Uterus (tissue), 4 donors: Measurements from ENCODE around the gene PLCL2. TPM values are rescaled to one million over a fixed set of nuclear protein-coding genes. Genes with fewer than 3 reads are reported as not detected.

Source experiments
- DNase-seq, 2 donors: peaks; one replicate each; pipeline ENCODE4 v3.0.0-alpha.2; 2019 to 2020
- H3K27ac ChIP-seq, 2 donors: fragments of 200-600 bp; sonication (generic); 1 replicate in 1 of 2; 2 replicates in 1 of 2; pipeline ENCODE4 v1.5.1; 2016 to 2018
- H3K27me3 ChIP-seq, 2 donors: fragments of 200-600 bp; sonication (generic); one replicate each; pipeline ENCODE4 v1.5.1; 2018 to 2019; ENCODE audit warnings: control low read depth in 1 of 2
- H3K36me3 ChIP-seq, 2 donors: fragments of 200-600 bp; sonication (generic); one replicate each; pipeline ENCODE4 v1.5.1; 2019; ENCODE audit warnings: control low read depth in 1 of 2
- H3K4me1 ChIP-seq, 2 donors: fragments of 200-600 bp; sonication (generic); one replicate each; pipeline ENCODE4 v1.5.1; 2018 to 2019; ENCODE audit warnings: control low read depth in 1 of 2
- H3K4me3 ChIP-seq, 2 donors: fragments of 200-600 bp; sonication (generic); 1 replicate in 1 of 2; 2 replicates in 1 of 2; pipeline ENCODE4 v1.5.1; 2018 to 2019; ENCODE audit warnings: mild to moderate bottlenecking in 1 of 2
- H3K9me3 ChIP-seq, 2 donors: fragments of 200-600 bp; sonication (generic); one replicate each; pipeline ENCODE4 v1.5.1; 2019; ENCODE audit warnings: control low read depth in 1 of 2
- CTCF ChIP-seq, 4 experiments: fragments of 200-600 bp in 2 of 4; fragments of 450-650 bp in 2 of 4; sonication (generic) in 2 of 4; IDR thresholded peaks; one replicate each; pipeline ENCODE4 v1.5.1; 2016 to 2019; ENCODE audit warnings: antibody characterized with exemption in 4 of 4, mild to moderate bottlenecking in 2 of 4, moderate library complexity in 1 of 4
- POLR2A ChIP-seq, 2 donors: fragments of 450-650 bp; IDR thresholded peaks; one replicate each; pipeline ENCODE4 v1.6.1; 2016; ENCODE audit warnings: antibody characterized with exemption in 2 of 2, mild to moderate bottlenecking in 1 of 2, moderate library complexity in 1 of 2
- intact Hi-C: fragments of 100-400 bp; cut with DNase I; formaldehyde crosslinking; loops from one replicate; pipeline ENCODE4 v1.15.1; 2023; ENCODE audit warnings: low total_unique reads
- total RNA-seq, 4 donors: library from RNA; depleted of rRNA in 3 of 4; stranded (reverse); fragments of >200 nt in 3 of 4; gene quantifications; one replicate each; pipeline versions ENCODE4 v1.1.0 to v1.2.4, GENCODE V29; 2014 to 2023
- donor health status: DM: yes; HTN: yes; CAD: no.

The PLCL2 gene
- total RNA-seq, 4 donors from 2014 or later: 9.7 to 63.0 (median 19.5) TPM

- Histone ChIP-seq H3K36me3 (no peaks in the 10 kb centered on the region), H3K4me1 (no peaks in the 10 kb centered on the region), H3K27me3 (no peaks in the 10 kb centered on the region), H3K27ac (no peak overlapping the region), H3K9me3 (no peaks in the 10 kb centered on the region), H3K4me3 (no peak overlapping the region)
- TF ChIP-seq POLR2A (IDR thresholded peaks at IDR 0.05) (no peak), CTCF (IDR thresholded peaks at IDR 0.05) (no peak)
- intact Hi-C loops: no loop called here
- no peak for DNase-seq
Measured at GRCh38 chr3:17077606-17078005, 192.9 kb downstream of the PLCL2 start.

DNA sequence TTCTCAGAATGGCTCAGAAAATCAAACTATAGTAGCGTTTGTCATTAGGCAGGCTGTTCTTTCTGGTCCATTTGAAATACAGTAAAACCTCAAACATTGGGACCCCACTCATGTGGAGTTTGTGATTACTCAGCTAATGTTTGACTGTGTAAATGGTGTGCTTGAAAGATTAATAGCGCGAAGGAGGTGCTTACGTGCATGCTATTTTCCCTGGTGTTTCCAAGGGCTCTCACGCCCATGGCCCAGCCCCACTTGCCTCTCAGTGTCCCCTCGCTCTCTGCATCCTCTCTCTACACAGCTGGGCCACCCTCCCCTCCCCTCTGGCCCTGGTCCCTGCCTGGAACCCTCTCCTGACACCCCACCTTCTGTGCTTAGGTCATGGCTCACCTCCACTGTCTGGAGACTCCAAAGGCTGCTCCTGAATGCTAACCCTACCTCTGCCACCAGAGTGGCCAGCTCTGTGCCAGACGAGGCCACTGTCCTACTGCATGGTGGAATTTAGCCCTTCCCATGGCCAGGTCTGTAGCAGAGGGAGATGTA is 194.2 kb downstream of the PLCL2 start:
- Histone ChIP-seq H3K27ac (no peak overlapping the region), H3K36me3 (no peaks in the 10 kb centered on the region), H3K4me3 (no peak overlapping the region), H3K9me3 (no peaks in the 10 kb centered on the region), H3K4me1 (no peaks in the 10 kb centered on the region), H3K27me3 (no peaks in the 10 kb centered on the region)
- TF ChIP-seq CTCF (IDR thresholded peaks at IDR 0.05) (no peak), POLR2A (IDR thresholded peaks at IDR 0.05) (no peak)
- intact Hi-C loops: no loop called here
- no peak for DNase-seq

DNA sequence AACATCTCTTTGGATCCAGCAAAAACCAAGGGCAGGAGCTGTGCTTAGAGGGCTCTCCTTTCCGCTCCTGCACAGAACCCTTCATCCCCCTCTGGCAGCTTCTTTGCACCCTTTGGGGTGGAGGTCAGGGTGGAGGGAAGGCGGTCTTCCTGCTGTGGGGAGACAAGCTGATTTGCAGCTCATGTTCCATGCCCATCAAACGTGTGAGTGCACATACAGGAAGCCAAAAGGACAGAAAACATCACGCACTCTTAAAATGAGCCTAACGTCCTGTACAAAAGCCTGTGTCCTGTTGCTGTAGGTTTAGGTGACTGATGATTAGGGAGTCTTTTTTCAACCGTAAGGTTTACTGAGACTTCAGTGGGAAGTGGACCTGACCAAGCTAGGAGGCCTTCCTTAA is 195.2 kb downstream of the PLCL2 start:
- no peaks in the 10 kb centered on the region for H3K27me3 ChIP-seq
- H3K27ac ChIP-seq: no peak overlapping the region
- no peaks in the 10 kb centered on the region for H3K36me3 ChIP-seq
- no peak for DNase-seq
- H3K9me3 ChIP-seq: no peaks in the 10 kb centered on the region
- no peak overlapping the region for H3K4me3 ChIP-seq
- TF ChIP-seq POLR2A (IDR thresholded peaks at IDR 0.05): no peak
- intact Hi-C loops: no loop called here
- H3K4me1 ChIP-seq: no peaks in the 10 kb centered on the region

- Histone ChIP-seq H3K4me3 (no peak overlapping the region), H3K27ac (no peak overlapping the region), H3K4me1 (no peaks in the 10 kb centered on the region), H3K36me3 (no peaks in the 10 kb centered on the region), H3K27me3 (no peaks in the 10 kb centered on the region), H3K9me3 (no peaks in the 10 kb centered on the region)
- intact Hi-C loops: no loop called here
- TF ChIP-seq POLR2A (IDR thresholded peaks at IDR 0.05) (no peak), CTCF (IDR thresholded peaks at IDR 0.05) (no peak)
- no peak for DNase-seq
Measured at GRCh38 chr3:17081520-17081919, 196.8 kb downstream of the PLCL2 start.

DNA sequence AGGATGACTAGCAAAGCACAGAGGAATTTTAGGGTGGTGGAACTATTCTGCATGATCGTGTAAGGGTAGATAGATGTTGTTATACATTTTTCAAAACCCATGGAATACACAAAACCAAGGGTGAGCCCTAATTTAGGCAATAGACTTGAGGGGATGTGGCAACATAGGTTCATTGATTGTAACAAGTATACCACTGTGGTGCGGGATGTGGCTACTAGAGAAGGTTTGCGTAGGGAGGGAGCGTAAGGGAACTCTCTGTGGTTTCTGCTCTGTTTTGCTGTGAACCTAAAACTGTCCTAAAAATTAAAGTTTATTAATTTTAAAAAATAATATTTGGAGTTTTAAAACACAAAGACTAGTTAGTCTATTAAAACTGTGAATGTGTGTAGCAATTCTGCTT is 202.8 kb downstream of the PLCL2 start:
- no peaks in the 10 kb centered on the region for H3K36me3 ChIP-seq
- DNase-seq: no peak
- H3K4me1 ChIP-seq: peaks cover 0 to 5% of the 10 kb centered on the region in 2 donors
- H3K27ac ChIP-seq: no peak overlapping the region
- H3K4me3 ChIP-seq: no peak overlapping the region
- TF ChIP-seq POLR2A (IDR thresholded peaks at IDR 0.05) (no peak), CTCF (IDR thresholded peaks at IDR 0.05) (no peak)
- intact Hi-C loops: no loop called here
- no peaks in the 10 kb centered on the region for H3K27me3 ChIP-seq
- H3K9me3 ChIP-seq: no peaks in the 10 kb centered on the region

- H3K36me3 ChIP-seq: no peaks in the 10 kb centered on the region
- intact Hi-C loops: no loop called here
Measured at GRCh38 chr3:17088017-17088416, 203.3 kb downstream of the PLCL2 start.

More at GRCh38 chr3:17088017-17088416, 203.3 kb downstream of the PLCL2 start:
- no peaks in the 10 kb centered on the region for H3K9me3 ChIP-seq
- no peak for DNase-seq
- no peak overlapping the region for H3K27ac ChIP-seq
- no peak overlapping the region for H3K4me3 ChIP-seq
- H3K4me1 ChIP-seq: peaks cover 0 to 5% of the 10 kb centered on the region in 2 donors
- no peak for TF ChIP-seq CTCF (IDR thresholded peaks at IDR 0.05)
- no peak for TF ChIP-seq POLR2A (IDR thresholded peaks at IDR 0.05)
- H3K27me3 ChIP-seq: no peaks in the 10 kb centered on the region
